GM21390 (cell line): Measurements from ENCODE around the gene ACLY.
"Not testable (repeated sequence)": the region's sequence is repeated elsewhere in the genome, so short reads cannot be mapped to it uniquely, and the experiment has no call there.

ENCODE experiments used
- ATAC-seq: cut with Tn5 transposase; IDR thresholded peaks from one replicate; pipeline ENCODE4 v1.9.1; 2021; ENCODE audit not compliant: unreplicated experiment

The ACLY gene

DNA sequence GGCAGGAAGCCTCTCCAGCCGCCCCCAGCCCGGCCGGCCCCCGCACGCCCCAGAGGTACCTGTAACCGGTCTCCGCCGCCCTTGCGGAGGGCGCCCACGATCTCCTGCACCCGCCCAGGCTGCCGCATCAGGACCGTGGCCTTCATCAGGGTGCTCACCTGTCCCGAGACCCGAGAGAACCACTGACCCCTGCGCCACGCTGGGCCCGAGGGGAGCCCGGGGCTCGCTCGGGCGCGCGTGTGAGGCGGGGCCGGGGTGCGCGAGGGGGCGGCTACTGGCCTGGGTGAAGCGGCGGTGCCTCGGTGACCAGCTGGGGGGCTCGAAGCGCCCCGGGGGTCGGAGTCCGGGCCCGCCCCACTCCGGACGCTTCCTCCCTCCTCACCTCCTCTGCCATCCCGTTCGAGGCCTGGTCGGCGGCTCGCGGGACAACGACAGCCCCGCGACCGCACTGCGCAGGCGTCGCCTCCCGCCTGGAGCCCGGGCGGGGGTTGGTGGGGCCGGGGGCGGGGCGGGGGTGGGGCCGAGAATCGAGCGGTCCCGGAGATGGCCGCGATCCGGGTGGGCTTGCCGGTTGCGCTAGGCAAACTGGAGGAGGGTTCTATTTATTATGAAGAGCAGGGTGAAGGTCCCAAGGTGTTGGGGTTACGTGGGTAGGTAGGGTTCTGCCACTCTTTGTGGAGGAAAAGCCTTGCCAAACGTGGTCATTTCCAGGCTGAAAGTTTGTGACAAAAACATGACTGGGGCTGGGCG lies 82.8 kb downstream of the ACLY start, which contains the start of gene NT5C3B:
Gene NT5C3B (minus strand): TSS at position 433 of the 750 bp plus-strand sequence. CDS start 39 bp downstream, at position 394.
- ATAC-seq, result no peak

DNA sequence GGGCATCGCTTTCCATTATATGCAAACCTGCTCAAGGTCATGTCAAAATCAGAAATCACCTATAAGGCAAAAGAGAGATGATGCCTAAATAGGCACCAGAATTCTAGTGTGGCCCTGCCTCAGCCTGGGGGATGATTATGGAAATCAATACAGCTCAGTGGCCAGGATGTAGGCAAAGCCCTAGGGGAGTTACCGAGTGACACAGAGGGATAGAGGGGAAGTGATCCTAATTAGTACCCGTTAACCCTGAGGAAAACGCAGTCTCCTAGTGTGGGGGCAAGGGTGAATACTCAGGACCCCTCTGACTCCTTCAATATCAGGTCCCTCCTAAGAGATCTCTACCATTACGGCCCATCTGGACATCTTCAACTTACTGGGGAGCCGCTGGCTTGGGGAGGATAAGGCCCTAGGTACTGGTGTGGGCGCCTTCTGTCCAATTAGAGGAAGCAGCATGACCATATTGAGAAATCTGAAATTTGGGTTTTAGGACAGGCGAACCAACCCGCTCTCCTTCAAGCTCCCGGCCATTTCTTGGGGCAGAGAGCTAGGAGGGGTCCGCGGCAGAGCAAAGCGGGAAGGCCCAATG lies 83.4 kb downstream of the ACLY start:
- no peak for ATAC-seq

DNA sequence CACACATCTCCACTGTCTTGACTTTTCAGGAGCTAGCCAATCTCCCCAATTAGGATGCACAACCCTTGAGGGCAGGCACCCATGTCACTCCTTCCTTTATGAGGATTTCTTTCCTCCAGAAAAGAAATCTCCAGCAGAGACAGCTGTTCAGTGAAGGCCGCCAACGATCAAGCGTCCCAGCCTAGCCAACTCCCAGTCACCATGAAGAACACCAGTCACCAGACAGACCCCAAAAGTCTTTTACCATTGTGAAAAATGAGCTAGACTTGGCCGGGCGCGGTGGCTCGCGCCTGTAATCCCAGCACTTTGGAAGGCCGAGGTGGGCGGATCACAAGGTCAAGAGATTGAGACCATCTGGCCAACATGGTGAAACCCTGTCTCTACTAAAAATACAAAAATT lies 88.8 kb downstream of the ACLY start:
- not testable (repeated sequence) for ATAC-seq

DNA sequence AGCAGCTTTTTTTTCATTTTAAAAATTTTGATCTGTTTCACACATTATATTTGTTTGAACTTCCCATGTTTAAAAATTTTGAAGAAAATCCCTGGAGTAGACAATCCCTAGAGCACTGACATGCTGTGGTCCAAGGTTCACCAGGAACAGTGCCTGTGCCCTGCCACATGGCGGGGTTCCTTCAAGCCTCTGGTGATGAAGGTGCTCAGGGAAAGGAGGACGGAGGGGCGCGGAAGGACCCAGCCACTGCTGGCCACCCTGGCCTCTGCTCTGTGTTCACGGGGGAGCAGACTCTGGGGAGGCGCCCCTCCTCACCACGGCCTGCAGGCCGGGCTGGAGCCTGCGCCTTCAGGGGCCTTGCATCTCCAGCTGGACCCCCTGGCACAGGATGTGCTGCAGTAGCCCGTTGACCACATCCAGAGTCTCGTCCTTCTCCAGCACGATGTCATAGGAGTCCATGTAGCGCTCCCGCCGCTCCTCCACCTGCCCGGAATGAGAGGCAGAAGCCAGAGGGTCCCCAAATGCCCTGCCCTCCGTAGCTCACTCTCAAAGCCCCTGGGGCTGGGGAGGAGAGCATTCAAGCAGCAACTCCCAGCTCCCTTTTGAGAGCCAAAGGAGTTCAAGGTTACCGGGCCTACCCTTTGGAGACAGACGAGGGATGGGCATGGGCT lies 93.4 kb downstream of the ACLY start:
- ATAC-seq, result no peak

DNA sequence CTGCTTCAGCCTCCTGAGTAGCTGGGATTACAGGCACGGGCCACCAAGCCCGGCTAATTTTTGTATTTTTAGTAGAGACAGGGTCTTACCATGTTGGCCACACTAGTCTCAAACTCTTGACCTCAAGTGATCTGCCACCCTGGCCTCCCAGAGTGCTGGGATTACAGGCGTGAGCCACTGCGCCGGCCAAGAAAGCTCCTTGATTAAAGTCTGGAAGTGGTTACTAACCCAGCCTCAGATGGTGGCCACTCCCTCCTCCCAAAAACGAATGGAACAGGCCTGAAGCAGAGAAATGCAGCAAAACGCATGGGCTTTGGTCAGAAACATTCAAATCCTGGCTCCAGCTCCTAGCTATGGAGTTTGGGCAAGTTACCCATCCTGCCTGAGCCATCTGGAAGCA lies 94.7 kb downstream of the ACLY start:
- no peak for ATAC-seq

DNA sequence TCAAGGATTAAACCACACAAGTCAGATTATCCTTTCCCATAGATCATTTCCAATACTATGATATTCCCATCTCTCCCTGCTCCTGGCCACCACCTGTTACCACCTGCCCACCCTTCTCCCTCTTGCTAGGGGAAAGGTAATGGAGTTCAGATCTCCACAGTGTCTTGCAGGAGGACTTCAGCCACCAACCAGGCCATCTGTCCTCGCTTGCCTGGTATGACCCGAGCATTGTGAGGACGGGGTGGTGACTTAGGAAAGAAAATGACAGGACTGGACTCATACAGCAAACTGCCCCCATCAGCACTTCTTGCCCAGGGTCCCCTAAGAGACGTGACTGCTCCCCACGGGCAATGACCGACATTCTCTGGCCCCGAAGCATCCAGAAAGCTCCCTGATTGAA lies 95.2 kb downstream of the ACLY start:
- ATAC-seq, result no peak

DNA sequence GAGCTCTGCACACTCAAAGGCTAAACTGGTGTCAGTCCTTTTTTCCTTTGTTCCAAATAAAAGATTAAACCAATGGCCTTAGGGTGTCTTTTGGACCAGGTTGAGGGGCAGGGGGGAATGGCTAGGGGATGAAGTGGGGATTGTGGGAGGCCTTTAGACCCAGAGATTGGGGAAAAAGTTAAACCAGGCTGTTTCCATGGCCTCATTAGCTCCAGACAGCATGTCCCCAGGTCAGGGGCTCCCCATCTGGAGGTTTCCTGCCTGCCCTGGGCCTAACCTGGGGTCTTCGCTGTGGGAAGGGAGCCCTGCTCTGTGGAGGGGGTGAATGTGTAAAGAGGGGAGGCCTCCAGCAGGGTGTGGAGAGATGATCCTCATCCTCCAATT lies 95.6 kb downstream of the ACLY start:
- ATAC-seq, result no peak

DNA sequence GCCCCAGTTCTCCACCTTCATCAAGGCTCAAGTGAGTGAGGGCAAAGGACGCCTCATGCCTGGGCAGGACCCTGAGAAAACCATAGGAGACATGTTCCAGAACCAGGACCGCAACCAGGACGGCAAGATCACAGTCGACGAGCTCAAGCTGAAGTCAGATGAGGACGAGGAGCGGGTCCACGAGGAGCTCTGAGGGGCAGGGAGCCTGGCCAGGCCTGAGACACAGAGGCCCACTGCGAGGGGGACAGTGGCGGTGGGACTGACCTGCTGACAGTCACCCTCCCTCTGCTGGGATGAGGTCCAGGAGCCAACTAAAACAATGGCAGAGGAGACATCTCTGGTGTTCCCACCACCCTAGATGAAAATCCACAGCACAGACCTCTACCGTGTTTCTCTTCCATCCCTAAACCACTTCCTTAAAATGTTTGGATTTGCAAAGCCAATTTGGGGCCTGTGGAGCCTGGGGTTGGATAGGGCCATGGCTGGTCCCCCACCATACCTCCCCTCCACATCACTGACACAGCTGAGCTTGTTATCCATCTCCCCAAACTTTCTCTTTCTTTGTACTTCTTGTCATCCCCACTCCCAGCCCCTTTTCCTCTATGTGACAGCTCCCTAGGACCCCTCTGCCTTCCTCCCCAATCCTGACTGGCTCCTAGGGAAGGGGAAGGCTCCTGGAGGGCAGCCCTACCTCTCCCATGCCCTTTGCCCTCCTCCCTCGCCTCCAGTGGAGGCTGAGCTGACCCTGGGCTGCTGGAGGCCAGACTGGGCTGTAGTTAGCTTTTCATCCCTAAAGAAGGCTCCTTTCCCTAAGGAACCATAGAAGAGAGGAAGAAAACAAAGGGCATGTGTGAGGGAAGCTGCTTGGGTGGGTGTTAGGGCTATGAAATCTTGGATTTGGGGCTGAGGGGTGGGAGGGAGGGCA lies 96.3 kb downstream of the ACLY start:
- ATAC-seq, result no peak

DNA sequence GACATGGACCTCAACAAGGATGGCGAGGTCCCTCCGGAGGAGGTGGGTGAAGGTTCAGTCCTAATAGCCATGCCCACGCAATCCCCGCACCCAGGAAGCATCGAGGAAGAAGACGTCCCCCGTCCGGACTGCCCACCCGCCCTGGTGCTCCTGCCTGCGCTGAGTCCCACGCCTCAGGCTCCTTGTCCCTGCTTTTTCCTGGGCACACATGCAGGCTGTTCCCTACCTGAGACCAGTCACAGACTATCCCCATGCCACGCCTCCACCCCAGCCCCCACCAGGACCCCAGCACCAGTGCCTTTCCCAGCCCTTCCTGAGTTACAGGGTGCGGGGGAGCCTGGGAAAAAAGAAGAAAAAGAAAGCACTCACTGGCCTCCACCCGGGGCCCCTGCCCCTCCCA lies 97.0 kb downstream of the ACLY start:
- ATAC-seq, result no peak

DNA sequence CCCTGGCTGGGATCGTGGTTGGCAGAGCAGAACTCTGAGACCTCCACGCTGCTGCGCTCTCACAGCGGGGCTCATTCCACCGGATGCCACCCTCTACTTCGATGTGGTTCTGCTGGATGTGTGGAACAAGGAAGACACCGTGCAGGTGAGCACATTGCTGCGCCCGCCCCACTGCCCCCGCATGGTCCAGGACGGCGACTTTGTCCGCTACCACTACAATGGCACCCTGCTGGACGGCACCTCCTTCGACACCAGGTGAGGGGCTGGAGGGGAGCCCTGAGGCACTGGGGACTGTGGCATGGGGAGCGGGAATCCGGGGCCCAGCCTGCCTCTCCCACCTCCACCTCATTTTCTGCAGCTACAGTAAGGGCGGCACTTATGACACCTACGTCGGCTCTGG lies 100.7 kb downstream of the ACLY start:
- no peak for ATAC-seq
